Keratinocyte (primary cell): Measurements from ENCODE around the gene OTOG.

Experiments used
- CTCF ChIP-seq, 3 experiments: IDR thresholded peaks in 1 of 3; conservative IDR thresholded peaks in 1 of 3; optimal IDR thresholded peaks in 1 of 3; 2 replicates in 2 of 3; 3 replicates in 1 of 3; pipeline versions ENCODE3 to v1.5.1; 2011; ENCODE audit warnings: low read length in 3 of 3, mild to moderate bottlenecking in 3 of 3, moderate library complexity in 2 of 3, control low read depth in 1 of 3, inconsistent platforms in 1 of 3; ENCODE audit not compliant: insufficient read depth in 2 of 3; ENCODE audit errors: extremely low read depth in 1 of 3
- EZH2 ChIP-seq: IDR thresholded peaks from one replicate; pipeline ENCODE4 v1.6.1; 2012; ENCODE audit warnings: inconsistent platforms, mild to moderate bottlenecking, low read length, moderate library complexity

- TF ChIP-seq CTCF (optimal IDR thresholded peaks at IDR 0.05 in 1 of 3, IDR thresholded peaks at IDR 0.05 in 1 of 3, conservative IDR thresholded peaks at IDR 0.05 in 1 of 3; ENCODE audit: extremely low read depth in 1 of 3, insufficient read depth in 2 of 3, low read length in 3 of 3) (no peak), EZH2 (no peak)
These were observed 86.4 kb downstream of the OTOG start for GRCh38 chr11:17633279-17633986.
